HCT116 (cell line): ENCODE measurements around the gene AP5S1. TPM values are rescaled to one million over a fixed set of nuclear protein-coding genes. Genes with fewer than 3 reads are reported as not detected.
A peak's percentile ranks its signal among the peaks of the same experiment; 100 is the strongest.

Experiments
- ATAC-seq: fragments of 200-7000 bp; cut with Tn5 transposase; 2 replicates; pipeline ENCODE4 v1.9.1; 2020; ENCODE audit warnings: mild to moderate bottlenecking, moderate library complexity
- BruUV-seq: library from RNA; stranded (reverse); fragments of 400-500 nt; replicated peaks from 2 replicates; lab custom pipeline; 2021; lab: Mats Ljungman, UMichigan
- CTCF ChIA-PET: fragments of 300-600 bp; sonication (Branson Sonifier 250); formaldehyde crosslinking; loops from one replicate; lab custom pipeline; 2021; ENCODE audit warnings: antibody characterized with exemption; lab: Charles Lee
- POLR2A ChIA-PET: fragments of 300-600, 350-600 bp; sonication (Branson Sonifier 250); formaldehyde crosslinking; loops from one replicate; lab custom pipeline; 2021; ENCODE audit warnings: antibody characterized with exemption; lab: Charles Lee
- RAD21 ChIA-PET, 2 experiments: fragments of 300-600 bp; sonication (Branson Sonifier 250); formaldehyde crosslinking; loops; one replicate each; lab custom pipeline; 2023; ENCODE audit warnings: low total read pairs in 2 of 2; ENCODE audit not compliant: uncharacterized antibody in 2 of 2, unreplicated experiment in 2 of 2, low non-redundant PET in 1 of 2; lab: Charles Lee
- DNase-seq: peaks from one replicate; pipeline ENCODE4 v3.0.0-alpha.2; 2010; ENCODE audit warnings: low read depth, low spot score
- H2AFZ ChIP-seq: fragments of 200-600 bp; shearing (Covaris generic), sonication (generic); 2 replicates; pipeline ENCODE4 v1.6.1; 2017; ENCODE audit warnings: low read depth, mixed run types, mixed read lengths, antibody characterized with exemption, low read length; ENCODE audit not compliant: poor library complexity, severe bottlenecking
- H3K27ac ChIP-seq: 2 replicates; pipeline ENCODE4 v1.5.1; 2012; ENCODE audit warnings: low read depth, low read length
- H3K27me3 ChIP-seq: fragments of 200-600 bp; sonication (generic); 2 replicates; pipeline ENCODE4 v1.6.1; 2016; ENCODE audit warnings: mixed run types, low read length, mixed read lengths; ENCODE audit not compliant: insufficient read depth
- H3K36me3 ChIP-seq, 2 experiments: fragments of 200-500 bp in 1 of 2; fragments of 200-600 bp in 1 of 2; sonication (Bioruptor generic) in 1 of 2; sonication (generic) in 1 of 2; 2 replicates each; pipeline versions ENCODE4 v1.5.1 to v1.6.1; 2014 to 2016; ENCODE audit warnings: low read length in 2 of 2, inconsistent platforms in 1 of 2, mixed read lengths in 1 of 2, mixed run types in 1 of 2; ENCODE audit not compliant: insufficient read depth in 2 of 2, control insufficient read depth in 1 of 2
- H3K4me1 ChIP-seq, 2 experiments: fragments of 200-600 bp in 1 of 2; sonication (generic) in 1 of 2; 2 replicates each; pipeline versions ENCODE4 v1.5.1 to v1.6.1; 2012 to 2017; ENCODE audit warnings: low read length in 2 of 2, inconsistent platforms in 1 of 2, mild to moderate bottlenecking in 1 of 2, mixed read lengths in 1 of 2, mixed run types in 1 of 2, moderate library complexity in 1 of 2; ENCODE audit not compliant: insufficient read depth in 2 of 2, control insufficient read depth in 1 of 2
- H3K4me2 ChIP-seq: fragments of 200-600 bp; sonication (generic); 2 replicates; pipeline ENCODE4 v1.6.1; 2017; ENCODE audit warnings: mixed run types, low read length, mixed read lengths
- H3K4me3 ChIP-seq, 2 experiments: fragments of 200-600 bp in 1 of 2; sonication (generic) in 1 of 2; replicated peaks in 1 of 2; 2 replicates each; pipeline ENCODE4 v1.5.1; 2011 to 2016; ENCODE audit warnings: low read length in 2 of 2, control low read depth in 1 of 2, low read depth in 1 of 2, mild to moderate bottlenecking in 1 of 2, mixed read lengths in 1 of 2, mixed run types in 1 of 2
- H3K79me2 ChIP-seq: fragments of 200-600 bp; sonication (generic); 2 replicates; pipeline ENCODE4 v1.6.1; 2017; ENCODE audit warnings: mild to moderate bottlenecking, mixed run types, low read length, moderate library complexity, mixed read lengths; ENCODE audit not compliant: insufficient read depth
- H3K9ac ChIP-seq: fragments of 200-600 bp; sonication (generic); 2 replicates; pipeline ENCODE4 v1.6.1; 2016; ENCODE audit warnings: low read length, mixed read lengths
- H3K9me2 ChIP-seq: fragments of 200-600 bp; sonication (generic), shearing (Covaris generic); 2 replicates; pipeline ENCODE4 v1.6.1; 2017; ENCODE audit warnings: mixed run types, mild to moderate bottlenecking, moderate library complexity; ENCODE audit not compliant: insufficient read depth
- H3K9me3 ChIP-seq, 2 experiments: fragments of 200-500 bp in 1 of 2; fragments of 200-600 bp in 1 of 2; sonication (Bioruptor generic) in 1 of 2; sonication (generic) in 1 of 2; 2 replicates each; pipeline ENCODE4 v1.6.1; 2014 to 2017; ENCODE audit warnings: low read length in 2 of 2, mixed read lengths in 2 of 2, inconsistent platforms in 1 of 2, low read depth in 1 of 2, mild to moderate bottlenecking in 1 of 2, mixed run types in 1 of 2, moderate library complexity in 1 of 2; ENCODE audit not compliant: control insufficient read depth in 1 of 2, insufficient read depth in 1 of 2
- H4K20me1 ChIP-seq: fragments of 200-600 bp; sonication (generic), shearing (Covaris generic); 2 replicates; pipeline ENCODE4 v1.6.1; 2017; ENCODE audit warnings: mixed run types, mild to moderate bottlenecking, moderate library complexity; ENCODE audit not compliant: insufficient read depth
- ATF3 ChIP-seq: IDR thresholded peaks from 2 replicates; pipeline ENCODE4 v1.6.1; 2012
- ELF1 ChIP-seq: IDR thresholded peaks from 2 replicates; pipeline ENCODE4 v1.6.1; 2012; ENCODE audit warnings: low read depth, borderline replicate concordance
- POLR2A ChIP-seq: IDR thresholded peaks from 2 replicates; pipeline ENCODE4 v1.7.0; 2011; ENCODE audit warnings: borderline replicate concordance; ENCODE audit not compliant: insufficient read depth, insufficient read length; ENCODE audit errors: extremely low read depth
- YY1 ChIP-seq: IDR thresholded peaks from 2 replicates; pipeline ENCODE4 v1.6.1; 2011; ENCODE audit warnings: low read length, low read depth, moderate library complexity, mild to moderate bottlenecking; ENCODE audit not compliant: insufficient replicate concordance; ENCODE audit errors: extremely low read depth
- ZNF274 ChIP-seq: fragments of 200-500 bp; sonication (Bioruptor generic); IDR thresholded peaks from 2 replicates; pipeline ENCODE4 v1.6.1; 2014; ENCODE audit warnings: mild to moderate bottlenecking, low read depth, low read length, inconsistent platforms
- intact Hi-C: fragments of 100-400 bp; cut with micrococcal nuclease; formaldehyde crosslinking; loops from 2 replicates; pipeline ENCODE4 v1.10.0; 2022
- total RNA-seq: library from RNA; stranded (reverse); gene quantifications from one replicate; pipeline ENCODE4 v1.2.1, GENCODE V29; 2021; ENCODE audit not compliant: unreplicated experiment

The AP5S1 gene
- total RNA-seq, 1 experiment from 2014 or later, result 12.1 TPM

- TF ChIP-seq ZNF274 (no peak), POLR2A (no peak), ELF1 (no peak), ATF3 (no peak)
These were observed 33.6 kb upstream of the AP5S1 start, which contains the start of gene CENPB (continued) for GRCh38 chr20:3786665-3787323.

DNA sequence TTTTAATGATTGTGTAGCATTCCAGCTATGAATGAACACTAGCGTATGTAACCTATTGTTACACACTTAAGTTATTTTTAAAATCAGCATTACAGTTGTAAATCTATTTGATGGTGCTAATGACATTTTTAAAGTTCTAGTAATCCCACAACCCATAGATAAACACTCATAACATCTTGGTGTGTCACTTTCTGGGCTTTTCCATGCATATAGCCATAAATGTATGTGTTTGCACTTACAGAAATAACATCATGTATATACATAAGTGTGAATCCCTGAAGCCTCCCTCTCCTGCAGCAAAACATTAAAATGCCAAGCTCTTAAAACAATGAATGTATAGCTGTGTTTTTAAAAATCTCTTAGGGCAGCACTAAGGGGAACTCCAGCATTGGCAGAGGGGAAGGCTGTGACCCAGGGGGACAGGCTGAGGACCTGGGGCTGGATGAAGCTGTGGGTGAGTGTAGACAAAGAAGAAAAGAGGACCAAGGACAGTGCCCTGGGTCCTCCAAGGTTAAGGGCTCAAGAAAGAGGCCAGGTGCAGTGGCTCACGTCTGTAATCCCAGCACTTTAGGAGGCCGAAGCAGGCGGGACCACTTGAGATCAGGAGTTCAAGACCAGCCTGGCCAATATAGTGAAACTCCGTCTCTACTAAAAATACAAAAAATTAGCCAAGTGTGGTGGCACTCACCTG, 32.9 kb upstream of the AP5S1 start:
- no peak for ATAC-seq
- Histone ChIP-seq H3K4me3 (peak overlapping the region; percentile 40 to 46), H3K36me3 (peaks cover 0 to 8% of the 10 kb centered on the region in 2 experiments; a peak in 1 of 4 replicates), H3K4me2 (peak overlapping the region; percentile 52), H3K9me3 (no peaks in the 10 kb centered on the region), H3K9ac (peak overlapping the region; percentile 26), H3K79me2 (peaks cover 27% of the 10 kb centered on the region), H2AFZ (peak overlapping the region; percentile 14), H3K9me2 (no peaks in the 10 kb centered on the region), H3K27ac (no peak overlapping the region), H3K4me1 (peaks cover 25 to 40% of the 10 kb centered on the region in 2 experiments), H3K27me3 (no peaks in the 10 kb centered on the region), H4K20me1 (no peaks in the 10 kb centered on the region)
- intact Hi-C loops, result loop anchor here (1.0 to 5.0 kb wide), 3 partner anchors 31 to 300 kb away; no protein-coding TSS in a partner anchor
- BruUV-seq, result TSS peak; percentile 74
- TF ChIP-seq YY1, result no peak
- CTCF ChIA-PET, result interaction anchor here (1.1 to 2.5 kb wide), 5 partner anchors 31 to 76 kb away, joined by 3 to 19 read pairs (median 12); partner anchors contain the start of gene AP5S1
- POLR2A ChIA-PET, result interaction anchor here (1.0 to 2.9 kb wide), 2 partner anchors 20 to 32 kb away, joined by 5 to 16 read pairs; partner anchors contain the start of genes ADISSP and AP5S1
- no peak for DNase-seq
- RAD21 ChIA-PET, result interaction anchor here (0.6 to 1.2 kb wide), 5 partner anchors 31 to 110 kb away, joined by 3 to 7 read pairs (median 5); partner anchors contain the start of gene AP5S1 (in 1 of the 2)
